K562 (cell line): ENCODE data around the gene TPO.

ENCODE experiments used
- TAF1 ChIP-seq: IDR thresholded peaks from 2 replicates; pipeline ENCODE4 v1.6.1; 2011; ENCODE audit warnings: mild to moderate bottlenecking, low read length, moderate library complexity; ENCODE audit not compliant: insufficient read depth, control insufficient read depth, severe bottlenecking; ENCODE audit errors: extremely low read depth
- TF ChIP-seq, protein P1 (sequence below): sonication (generic); formaldehyde crosslinking; IDR thresholded peaks from 2 replicates; pipeline ENCODE4 v1.9.0; 2022; ENCODE audit warnings: mild to moderate bottlenecking, missing genetic modification reagents

DNA sequence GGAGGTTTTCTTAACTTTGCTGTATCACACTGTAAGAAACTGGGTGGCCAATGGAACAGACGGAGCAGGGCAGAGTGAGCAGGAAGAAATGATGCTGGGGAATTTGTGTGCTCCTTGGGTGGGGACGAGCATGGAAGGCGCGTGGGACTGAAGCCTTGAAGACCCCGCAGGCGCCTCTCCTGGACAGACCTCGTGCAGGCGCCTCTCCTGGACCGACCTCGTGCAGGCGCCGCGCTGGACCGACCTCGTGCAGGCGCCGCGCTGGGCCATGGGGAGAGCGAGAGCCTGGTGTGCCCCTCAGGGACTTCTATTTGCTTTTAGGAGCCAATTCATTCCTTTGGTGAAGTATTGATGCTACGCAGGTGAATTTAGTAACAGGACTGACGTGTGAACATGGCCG, 8.9 kb downstream of the TPO start:
- no peak for TF ChIP-seq TAF1
- TF ChIP-seq, protein P1, sequence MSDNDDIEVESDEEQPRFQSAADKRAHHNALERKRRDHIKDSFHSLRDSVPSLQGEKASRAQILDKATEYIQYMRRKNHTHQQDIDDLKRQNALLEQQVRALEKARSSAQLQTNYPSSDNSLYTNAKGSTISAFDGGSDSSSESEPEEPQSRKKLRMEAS, result no peak
